NCI-H2029 treated with DMSO at 0.1 percent for 48 hours (cell line): ENCODE results near the gene DUS1L.

ENCODE experiments used
- DNase-seq: peaks from one replicate; lab custom pipeline; 2025; lab: John Stamatoyannopoulos, UW

Gene DUS1L

DNA sequence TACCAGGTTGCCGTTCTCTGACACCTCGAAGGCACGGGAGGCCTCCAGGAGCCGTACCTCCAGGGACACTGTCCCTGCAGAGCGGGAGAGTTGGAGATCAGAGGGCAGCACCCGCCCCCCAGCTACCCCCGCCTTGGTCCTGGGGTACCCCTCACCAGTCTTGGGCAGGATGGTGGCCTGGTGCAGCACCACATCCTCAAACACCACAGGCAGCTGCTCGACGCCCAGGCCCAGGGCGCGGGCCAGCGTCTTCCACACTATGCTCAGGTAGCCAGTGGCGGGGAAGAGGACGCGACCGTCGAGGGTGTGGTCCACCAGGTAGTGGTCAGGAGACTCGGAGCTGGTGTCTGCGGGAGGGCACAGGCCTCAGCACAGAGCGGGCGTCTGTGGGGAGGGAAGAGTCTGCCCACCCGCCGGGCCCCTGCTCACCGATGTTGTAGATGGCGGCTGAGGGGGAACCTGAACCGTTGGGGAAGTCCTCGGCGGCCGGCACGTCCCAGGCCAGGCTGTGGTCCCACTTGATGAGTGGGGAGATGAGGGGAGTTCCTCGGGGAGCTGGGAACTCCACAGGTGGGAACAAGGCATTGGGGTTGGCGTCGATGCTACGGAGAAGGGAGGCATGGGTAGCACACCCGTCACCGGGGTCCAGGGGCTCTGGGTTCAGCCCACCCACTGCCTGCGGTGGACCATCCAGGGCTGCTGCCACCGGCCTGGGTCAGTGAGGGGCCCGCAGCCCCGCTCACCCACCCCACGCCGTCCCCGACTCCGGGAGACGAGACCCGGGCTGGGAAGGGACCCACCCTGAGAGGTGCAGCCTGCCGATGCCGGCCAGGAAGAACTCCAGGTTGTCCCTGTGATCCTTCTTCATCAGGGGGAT lies 22.6 kb upstream of the DUS1L start:
- no peak for DNase-seq

DNA sequence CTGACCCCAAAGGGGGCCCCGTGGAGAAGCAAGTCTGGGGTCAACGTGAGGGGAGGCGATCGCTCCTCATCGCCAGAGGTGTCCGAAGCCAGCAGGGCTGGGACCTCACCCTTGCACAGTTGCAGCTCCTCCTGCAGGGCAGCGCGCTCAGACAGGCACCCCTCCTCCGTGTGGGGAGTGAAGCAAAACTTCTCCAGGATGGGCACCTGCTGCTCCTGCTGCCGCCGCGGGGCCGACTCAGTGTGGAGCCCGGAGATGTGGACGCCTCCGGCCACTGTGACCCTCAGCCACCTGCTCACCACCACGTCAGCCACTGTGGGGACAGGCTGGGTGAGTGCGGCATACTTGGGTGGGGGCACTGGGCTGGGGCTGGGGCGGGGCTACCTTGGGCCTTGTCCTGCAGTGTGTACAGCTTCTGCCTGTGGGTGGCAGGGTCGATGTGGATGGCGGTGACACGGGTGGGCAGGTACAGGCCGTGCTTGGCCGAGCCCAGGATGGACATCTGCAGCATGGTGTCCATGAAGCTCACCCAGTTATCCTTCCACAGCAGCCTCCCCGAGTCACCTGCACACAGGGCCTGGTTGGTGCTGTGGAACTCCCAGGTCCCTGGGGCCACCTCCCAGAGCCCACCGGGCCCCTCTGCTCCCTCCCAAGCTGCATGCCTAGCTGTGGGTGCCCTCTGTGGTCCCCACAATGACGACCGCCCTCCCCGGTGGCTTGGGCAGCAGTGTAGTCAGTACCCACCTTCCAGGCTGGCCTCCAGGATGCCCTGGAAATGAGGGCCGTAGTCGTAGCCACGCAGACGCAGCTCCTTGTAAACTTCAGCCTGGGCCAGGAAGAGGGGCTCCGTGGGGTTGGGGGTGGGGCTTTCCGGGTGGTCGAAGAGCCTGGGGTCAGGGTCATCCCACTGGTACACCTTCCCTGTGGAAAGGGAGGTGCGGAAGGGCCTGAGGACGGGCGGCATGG lies 21.6 kb upstream of the DUS1L start:
- no peak for DNase-seq

DNA sequence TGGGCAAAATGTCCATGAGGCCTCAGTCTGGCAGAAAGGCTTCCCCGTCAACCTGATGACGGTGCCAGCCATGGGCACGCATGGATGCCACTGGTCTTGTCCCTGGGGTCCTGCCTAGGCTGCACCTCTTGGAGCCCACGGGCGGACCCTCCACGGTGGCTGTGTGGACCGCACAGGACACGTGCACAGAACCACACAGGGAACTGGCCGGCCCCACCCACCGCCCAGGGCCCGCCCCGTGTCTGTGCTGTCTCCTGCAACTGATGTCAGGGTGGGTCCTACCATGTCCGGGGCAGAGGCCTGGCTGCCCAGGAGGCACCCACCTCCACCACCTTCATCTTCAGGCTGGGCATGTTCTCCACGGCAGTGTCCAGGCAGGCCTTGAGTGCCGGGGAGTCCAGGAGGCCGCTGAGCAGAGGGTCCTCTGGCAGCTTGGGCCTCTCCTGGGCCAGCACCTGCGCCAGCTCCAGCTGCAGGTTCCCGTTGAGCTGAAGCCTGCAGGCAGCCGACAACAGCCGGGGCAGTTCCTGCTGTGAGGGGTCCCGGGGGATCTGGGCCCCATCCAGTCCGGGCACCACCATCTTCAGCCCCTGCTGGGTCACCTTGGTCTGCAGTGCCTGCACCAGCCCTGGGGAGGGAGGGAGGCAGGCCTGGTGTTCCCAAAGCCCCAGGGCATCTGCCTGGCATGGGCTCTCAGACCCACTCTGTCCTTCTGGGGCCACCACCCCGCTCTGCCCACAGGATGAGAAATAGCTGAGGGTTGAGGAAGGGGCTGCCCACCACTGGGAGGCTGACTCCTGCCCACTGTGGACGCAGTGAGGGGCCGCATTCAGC lies 20.5 kb upstream of the DUS1L start:
- no peak for DNase-seq

DNA sequence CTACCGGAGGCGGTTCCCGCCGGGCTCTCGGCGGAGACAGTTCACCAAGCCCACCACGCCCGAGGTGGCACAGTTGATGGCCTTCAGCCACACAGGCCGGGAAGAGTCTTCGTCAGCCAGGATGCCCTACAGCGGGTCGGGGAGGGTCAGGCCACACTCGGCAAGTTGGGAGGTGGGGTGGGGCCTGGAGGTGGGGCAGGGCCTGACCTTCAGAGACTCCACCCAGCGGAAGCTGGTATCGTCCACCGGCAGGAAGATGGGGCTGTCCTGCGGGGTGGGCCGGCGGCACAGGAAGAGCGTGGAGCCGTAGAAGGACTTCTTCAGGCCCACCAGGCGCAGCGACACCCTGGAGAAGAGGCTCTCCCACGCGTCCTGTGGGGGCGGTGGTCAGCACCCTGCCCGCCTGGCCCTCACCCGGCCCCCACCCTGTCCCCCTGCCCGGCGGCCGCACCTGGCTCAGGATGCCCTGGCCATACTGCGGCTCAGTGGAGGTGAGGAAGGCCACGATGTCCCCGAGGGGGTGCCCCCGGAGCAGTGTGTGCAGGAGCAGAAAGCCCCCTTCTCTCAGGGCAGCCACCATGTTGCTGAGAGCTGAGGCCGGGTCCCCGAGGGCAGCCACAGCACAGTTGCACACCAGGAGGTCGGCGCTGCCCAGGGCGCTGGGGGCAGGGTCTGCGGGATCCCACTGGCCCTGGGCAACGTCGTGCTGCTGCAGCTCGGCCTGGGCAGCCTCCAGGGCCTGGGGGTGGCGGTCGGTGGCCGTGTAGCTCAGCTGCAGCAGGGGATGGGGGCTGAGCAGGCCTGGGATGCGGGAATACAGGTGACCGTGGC lies 19.6 kb upstream of the DUS1L start:
- no peak for DNase-seq

DNA sequence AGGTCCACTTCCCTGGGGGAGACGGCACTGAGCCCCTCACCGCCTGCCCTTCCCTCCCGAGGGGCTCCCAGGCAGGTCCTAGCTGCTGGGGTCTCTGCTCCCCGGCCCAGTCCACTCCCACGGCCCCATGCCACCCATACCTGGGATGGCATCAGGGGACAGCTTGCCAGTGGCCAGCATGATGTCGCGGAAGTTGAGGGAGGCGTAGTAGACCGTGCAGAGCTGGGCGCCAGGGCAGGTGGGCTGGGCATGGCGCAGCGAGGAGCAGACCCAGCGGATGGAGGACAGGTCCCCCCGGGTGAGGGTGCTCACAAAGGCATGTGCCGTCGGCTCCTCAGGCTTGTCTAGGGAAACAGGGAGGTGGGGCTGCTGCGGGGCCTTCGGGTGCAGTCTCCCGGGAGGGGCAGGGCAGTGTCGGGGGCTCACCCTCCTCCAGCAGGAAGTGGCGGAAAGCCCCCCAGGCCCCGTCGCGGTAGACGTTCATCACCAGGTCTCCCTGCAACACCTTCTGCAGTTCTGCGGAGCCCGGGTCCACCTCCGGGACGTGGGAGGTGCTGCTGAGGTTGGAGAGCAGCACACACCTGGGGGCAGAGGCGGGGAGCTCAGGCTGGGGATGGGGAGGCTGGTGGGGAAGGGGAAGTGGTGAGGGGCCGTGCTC lies 18.9 kb upstream of the DUS1L start:
- no peak for DNase-seq

DNA sequence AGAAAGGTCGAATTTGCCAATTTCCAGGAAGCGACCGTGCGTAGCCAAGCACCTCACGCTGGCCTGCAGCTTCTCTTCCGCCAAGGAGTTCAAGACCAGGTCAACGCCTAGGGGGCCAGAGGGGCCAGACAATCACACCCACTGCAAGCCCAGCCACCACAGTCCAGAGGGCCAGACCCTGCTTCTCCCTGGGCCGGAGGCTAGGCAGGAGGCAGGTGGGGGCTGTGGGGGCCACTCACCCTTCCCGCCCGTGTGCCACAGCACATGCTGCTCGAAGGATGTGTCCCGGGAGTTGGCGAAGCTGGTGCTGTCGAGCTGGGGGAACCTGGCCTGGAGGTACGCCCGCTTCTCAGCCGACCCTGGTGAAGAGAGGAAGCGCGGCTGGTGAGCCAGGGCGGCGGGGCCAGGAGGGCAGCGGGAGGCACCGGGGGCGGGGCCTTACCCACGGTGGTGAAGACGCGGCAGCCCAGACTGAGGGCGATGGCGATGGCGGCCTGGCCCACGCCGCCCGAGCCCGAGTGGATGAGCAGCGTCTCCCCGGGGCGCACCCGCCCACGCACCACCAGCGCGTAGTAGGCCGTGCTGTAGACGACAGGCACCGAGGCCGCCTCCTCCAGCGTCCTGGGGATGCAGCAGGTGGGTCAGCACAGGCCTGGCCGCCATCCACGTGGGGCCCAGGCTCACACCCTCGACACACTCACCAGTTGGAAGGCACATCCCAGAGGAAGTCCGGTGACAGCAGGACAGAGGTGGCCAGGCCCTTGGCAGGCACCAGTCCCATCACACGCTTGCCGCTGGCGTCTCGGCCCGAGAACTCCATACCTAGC lies 18.1 kb upstream of the DUS1L start:
- no peak for DNase-seq

DNA sequence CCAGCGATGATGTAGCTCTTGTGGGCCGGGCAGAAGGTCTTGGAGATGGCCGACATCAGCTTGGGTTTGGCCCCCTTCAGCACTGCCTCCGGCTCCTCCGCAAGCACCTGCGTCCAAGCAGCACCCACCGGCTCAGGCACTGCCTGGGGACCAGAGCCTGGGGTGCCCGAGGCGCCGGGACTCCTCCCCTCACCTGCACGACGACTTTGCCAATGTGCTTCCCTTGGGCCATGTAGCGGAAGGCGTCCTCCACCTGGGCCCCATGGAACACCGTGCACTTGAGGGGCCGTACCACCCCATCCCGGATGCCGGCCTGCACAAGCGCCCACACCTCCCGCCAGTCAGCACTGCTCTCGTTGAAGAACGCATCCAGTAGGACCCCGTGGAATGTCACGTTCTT lies 17.4 kb upstream of the DUS1L start:
- DNase-seq = no peak

DNA sequence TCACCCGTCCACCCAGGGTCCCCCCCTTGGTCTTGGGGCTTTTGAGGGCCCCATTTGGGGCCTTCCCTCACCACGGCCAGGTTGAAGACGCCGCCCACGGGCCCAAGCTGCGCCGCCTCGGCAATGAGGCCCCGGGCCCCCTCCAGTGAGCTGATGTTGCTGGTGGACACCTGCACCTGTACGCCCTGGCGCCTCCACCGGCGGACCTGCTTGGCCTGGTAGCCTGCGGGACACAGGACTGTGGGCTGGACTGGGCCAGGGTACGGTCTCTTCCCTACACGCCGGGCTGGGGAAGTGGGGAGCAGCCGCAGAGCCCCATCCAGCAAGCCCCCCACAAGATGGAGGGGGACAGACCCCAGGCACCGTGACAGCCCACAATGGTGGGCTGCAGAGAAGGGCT lies 16.9 kb upstream of the DUS1L start:
- DNase-seq = no peak

DNA sequence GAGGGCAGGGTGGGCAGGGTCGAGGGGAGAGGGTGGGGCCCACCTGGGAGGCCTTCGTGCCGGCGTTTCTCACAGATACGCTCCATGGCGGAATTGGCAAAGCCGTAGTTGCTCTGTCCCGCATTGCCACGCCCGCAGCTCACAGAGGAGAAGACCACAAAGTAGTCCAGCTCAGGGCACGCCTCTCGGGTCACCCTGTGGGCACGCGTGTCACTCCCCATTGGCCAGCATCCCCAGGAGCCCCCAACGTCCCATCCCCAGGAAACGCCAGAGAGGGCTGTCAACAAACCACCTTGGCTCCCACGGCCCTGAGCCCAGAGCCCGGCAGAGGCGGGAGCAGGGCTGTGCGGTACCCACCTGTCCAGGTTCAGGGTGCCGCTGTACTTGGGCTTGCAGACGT lies 16.4 kb upstream of the DUS1L start:
- DNase-seq = no peak

DNA sequence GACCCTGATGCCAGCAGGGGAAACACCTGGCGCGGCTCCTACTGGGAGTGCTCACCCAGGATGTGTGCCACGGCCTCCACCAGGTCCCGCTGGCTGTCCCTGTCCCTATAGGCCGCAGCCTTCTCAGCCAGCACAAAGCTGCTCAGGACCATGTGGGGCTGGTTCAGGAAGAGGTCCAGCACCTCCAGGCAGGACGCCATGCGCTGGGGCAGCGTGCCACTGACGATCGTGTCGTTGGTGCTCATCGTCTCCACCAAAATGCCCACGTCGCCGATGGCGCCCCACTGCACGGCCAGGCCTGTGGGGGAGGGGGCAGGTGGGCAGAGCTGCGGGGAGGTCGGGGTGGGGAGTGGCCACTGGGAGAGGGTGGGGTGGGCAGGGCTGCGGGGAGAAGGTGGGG lies 15.9 kb upstream of the DUS1L start:
- no peak for DNase-seq

DNA sequence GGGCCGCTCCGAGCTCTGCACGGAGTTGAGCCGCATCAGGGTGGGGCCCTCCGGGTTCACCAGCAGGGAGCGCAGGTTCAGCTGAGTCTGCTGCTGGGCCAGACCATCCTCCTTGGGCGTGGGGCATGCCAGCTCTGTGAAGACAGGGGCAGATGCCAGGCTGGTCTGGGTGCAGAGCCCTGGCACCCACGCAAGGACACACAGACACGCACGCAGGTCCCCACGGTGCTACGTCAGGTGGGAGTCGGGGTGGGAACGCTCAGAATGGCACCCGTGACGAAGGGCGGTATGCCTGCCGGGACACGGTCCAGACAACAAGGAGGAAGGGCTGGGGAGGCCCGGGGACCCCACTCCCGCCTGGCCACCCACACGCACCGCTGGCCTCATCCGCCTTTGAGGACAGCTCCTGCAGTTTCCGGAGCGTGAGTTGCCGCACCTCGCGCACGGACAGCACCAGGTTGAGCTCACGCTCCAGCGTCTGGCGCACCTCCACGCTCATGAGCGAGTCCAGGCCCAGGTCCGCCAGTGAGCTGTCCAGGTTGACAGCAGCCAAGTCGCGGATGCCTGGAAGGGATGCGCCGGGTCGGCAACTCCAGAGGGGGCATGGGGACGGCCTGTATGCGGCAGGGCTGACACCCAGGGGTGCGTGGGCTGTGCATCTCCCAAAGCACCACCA lies 15.3 kb upstream of the DUS1L start:
- DNase-seq = no peak

DNA sequence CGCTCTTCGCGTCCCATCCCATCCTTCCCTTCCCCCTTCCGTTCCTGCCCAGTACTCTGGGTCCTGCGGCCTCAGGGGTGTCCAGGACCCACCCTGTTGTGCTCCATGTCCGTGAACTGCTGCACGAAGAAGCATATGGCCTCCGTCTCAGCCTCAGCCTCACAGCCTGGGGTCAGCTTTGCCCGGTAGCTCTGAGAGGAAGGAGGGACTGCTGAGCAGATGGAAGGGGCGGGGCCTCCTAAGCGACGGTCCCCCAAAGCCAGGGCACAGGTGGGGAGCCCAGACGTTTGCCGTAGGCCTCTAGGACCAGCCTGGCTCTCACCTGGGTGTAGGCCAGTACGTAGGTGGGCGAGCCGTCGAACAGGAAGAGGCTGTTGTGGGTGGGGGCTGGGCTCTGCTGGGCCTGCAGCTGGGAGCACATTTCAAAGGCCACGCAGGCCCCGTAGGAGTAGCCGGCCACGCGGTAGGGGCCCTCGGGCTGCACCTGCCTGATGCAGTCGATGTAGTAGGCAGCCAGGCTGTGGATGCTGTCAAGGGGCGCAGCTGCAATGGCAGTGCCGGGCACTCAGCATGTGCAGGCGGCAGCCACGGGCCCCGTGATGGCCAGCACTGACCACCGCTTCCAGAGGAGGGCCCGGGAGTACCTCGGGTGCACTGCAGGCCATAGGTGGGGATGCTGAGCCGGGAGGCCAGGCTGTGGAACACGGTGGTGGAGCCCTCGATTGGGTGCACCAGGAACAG lies 14.6 kb upstream of the DUS1L start:
- no peak for DNase-seq

DNA sequence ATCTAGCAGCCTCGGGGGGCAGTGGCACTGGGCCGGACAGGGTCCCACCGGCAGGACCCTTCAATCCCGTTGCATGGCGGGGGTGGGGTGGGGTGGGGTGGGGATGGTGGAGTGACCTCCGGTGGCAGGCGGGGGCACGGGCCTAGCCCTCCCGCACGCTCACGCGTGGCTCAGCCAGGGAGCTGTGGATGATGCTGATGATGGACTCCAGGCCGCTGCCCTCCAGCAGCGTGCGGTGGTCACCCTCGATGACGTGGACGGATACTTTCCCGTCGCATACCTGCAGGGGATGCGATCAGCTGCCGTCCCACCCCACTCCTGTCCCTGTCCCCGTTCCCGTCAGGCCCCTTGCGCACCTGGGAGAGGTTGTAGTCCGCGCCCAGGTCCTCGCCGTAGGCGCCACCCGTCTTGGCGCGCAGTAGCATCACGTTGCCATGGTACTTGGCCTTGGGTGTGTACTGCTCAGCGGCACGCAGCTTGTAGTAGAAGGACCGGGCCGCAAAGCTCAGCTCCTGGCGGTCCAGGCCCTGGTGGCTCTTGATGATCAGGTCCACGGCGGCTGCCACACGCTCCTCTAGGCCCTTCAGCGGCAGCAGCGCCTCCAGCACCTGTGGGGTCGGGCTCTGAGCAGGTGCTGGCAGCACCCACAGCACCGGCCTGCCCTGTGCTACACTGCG lies 13.5 kb upstream of the DUS1L start:
- DNase-seq = no peak

DNA sequence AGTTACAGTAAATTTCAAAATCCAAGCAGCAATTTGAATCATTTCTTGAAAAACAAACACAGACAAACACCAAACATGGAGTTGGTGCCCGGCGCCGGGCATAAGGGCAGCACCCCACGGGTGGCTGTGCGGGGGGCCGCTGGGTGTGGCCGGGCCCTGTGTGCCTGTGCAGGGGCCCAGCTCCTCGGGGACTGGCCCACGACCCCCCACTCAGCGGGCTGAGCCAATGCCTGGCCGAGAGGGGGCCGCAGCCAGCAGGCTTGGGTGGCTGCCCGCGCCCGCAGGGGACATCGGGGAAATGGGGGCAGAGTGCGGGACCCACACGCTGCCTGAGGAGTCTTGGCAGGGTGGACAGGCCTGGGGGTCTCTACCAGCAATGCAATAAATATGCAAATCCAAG lies 12.8 kb upstream of the DUS1L start:
- no peak for DNase-seq

DNA sequence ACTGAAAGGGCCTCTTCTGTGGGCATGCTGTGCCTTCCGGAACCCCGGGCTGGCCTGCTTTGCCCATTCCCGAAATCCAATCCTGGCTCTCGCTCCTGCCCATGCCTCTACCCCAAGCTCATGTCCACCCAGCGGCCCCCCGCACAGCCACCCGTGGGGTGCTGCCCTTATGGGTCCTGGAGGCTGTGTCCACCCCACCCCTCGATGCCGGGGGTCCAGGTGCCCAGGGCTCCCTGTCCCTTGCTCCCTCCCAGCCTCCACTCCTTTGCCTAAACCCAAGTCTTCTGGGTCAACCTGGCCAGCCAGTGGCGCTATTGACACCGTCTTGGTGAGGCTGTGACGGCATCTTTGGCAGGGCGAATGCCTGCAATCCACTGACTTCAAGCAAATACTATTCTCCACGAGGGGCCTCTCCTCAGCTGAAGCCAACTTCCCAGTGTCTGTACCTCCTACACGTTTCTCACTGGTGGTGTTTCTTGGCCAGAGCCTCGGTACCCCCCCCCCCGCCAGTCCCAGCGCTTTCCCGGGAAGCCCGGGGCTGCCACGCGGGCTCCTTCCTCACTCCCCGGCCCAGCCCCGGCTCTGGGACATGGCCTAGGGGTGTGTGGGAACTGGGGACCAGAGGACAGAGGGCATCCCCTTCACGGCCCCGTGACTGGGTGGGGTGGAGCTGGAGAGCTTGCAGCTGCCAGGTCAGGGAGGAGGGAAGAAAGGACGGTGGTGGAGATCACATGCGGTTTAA lies 12.2 kb upstream of the DUS1L start:
- no peak for DNase-seq

DNA sequence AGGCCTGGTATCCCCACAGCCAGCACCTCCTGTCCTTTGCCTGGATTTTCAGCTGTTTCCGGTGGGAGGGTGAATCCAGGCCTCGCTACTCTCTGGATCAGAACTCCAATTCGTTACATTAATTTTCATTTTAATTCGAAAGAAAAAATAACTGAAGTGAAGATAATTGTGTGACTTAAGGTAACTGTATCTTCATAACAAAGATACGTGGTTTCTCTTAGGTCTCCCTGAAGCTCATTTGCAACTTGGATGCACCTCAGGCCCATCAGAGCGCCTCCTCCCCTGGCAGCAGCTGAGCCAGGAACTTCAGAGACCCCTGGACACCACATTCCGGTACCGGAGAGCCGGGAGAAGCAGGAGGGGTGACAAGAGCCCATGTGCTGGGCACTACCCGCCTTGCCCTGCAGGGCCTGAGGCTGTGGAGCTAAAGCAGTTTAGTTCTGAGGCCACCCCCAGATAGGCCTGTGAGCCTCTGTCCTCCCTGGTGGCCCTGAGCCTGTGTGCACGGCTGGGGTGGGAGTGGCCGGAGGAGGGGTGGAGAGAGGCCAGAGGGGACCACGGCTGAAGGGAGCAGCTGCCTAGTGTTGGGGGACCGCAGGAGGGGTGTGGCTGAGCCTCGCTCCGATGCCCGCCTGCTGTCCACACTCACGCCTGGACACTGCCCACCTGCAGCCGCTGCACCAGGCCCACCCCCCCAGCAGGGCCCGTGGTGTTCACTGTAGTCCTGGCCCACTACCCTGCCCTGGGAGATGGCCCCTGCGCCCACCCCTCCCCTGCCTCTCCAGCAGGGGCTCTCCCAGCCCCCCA lies 11.4 kb upstream of the DUS1L start:
- no peak for DNase-seq
